GM19193 (cell line): ENCODE results near the gene RRAGD.

Experiments
- POLR2A ChIP-seq: IDR thresholded peaks from 4 replicates; pipeline ENCODE4 v1.6.1; 2011; ENCODE audit not compliant: insufficient read depth, insufficient read length; ENCODE audit errors: extremely low read depth

The RRAGD gene

DNA sequence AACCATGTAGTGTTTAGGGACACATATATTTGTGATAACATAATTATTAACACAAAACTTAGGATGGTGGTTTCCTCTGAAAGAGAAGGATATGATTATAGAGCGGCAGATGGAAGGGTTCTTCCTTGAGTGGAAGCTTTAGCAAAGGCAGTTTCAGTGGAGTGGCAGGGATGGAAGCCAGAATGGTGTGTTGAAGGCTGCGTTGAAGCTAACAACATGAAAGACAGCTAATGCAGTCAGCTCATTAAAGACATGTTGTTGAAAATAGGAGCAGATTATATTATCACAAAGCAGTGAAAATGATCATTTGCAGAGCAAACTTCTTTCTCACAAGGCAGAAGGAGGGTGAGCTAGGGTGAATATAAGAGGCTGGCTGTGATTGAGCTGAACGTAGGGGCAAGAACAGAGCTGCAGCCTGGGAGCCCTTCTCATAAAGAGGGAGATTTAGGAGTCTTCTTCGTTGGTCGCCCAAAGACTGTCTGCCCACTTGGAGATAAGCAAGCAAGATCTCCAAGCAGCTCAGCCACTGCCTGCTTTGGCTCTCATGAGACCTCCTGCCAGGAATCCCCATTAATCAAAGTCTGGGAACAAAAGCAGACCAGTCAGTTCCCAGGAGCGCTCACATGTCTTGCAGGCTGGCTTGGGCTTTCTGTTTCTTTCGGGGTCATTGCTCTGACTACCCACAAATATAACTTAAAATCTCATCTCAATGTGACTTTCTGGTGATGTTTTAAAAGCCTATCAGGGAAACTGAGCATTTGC lies 18.3 kb upstream of the RRAGD start:
- TF ChIP-seq POLR2A, result no peak

DNA sequence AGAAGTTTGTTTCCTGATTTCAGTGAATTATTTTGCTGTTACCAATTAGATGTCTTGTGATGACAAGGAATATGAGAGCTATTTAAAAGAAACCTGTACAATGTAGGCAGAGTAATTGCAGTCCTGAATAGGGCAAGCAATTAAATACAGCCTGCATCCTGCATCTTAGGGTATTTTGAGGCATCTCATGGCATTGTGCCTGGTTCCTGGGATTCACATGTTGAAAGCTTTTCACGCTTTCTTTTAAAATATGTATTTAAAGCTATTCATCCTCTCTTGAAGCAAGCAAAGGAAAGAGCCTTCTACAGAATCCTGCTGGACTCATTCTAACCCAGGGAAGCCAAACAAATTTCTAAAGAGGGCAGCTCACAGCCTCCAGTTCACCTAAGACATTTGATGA lies 4.7 kb upstream of the RRAGD start:
- TF ChIP-seq POLR2A, result no peak

DNA sequence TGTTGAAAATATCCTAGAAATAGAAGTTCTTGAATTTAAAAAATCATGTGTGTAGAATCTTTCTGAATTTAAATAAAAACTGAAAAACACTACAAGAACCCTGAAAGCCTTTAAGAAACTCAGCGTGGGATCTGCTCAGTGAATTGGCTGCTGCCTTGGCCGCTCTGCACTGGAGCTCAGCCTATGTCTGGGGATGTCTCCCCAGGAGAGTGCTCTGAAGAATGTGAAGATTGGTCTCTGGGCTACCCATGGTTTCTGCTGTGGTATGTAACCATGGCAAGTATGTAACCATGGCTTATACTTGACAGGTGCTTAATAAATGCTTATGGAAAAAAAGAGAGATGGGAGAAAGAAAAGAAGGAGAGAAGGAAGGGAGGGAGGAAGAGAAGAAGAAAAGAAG lies 3.1 kb upstream of the RRAGD start:
- no peak for TF ChIP-seq POLR2A

DNA sequence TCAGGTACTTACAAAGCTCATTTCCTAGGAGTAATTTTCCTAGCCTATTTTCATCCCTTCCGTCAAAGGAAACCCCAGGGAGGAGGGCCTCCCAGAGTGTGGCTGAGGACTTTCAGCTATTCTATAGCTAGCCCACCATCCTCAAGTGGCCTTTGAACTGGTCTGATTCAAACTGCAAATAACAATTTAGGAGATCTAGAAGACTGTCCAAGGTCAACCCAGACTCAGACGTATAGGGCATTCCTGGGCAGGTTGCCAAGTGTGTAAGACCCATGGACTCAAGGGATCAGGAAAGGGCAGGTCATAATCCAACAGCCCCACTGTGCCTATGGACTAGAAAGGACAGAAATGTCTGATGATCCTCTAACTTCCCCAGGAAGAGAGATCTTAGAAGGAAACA lies 2.1 kb upstream of the RRAGD start:
- TF ChIP-seq POLR2A, result no peak

DNA sequence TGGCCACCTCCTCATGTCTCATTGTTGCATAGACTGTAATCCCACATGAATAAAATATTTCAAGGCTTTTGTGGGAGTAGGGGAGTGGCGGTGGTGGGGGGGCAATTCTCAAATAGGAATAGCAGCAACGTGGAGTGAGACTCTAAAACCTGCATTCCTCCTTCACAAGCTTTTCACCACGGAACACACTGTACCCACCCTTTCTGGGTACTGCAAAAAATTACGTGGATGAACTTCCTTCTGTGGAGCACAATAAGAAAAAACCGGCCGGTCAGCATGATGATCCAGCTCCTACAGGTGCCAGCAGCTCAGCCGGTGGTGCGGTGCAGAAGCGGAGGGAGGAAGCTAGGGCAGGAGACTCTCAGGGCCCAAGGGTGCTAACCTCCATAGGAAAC lies 930 bp upstream of the RRAGD start:
- TF ChIP-seq POLR2A, result no peak

DNA sequence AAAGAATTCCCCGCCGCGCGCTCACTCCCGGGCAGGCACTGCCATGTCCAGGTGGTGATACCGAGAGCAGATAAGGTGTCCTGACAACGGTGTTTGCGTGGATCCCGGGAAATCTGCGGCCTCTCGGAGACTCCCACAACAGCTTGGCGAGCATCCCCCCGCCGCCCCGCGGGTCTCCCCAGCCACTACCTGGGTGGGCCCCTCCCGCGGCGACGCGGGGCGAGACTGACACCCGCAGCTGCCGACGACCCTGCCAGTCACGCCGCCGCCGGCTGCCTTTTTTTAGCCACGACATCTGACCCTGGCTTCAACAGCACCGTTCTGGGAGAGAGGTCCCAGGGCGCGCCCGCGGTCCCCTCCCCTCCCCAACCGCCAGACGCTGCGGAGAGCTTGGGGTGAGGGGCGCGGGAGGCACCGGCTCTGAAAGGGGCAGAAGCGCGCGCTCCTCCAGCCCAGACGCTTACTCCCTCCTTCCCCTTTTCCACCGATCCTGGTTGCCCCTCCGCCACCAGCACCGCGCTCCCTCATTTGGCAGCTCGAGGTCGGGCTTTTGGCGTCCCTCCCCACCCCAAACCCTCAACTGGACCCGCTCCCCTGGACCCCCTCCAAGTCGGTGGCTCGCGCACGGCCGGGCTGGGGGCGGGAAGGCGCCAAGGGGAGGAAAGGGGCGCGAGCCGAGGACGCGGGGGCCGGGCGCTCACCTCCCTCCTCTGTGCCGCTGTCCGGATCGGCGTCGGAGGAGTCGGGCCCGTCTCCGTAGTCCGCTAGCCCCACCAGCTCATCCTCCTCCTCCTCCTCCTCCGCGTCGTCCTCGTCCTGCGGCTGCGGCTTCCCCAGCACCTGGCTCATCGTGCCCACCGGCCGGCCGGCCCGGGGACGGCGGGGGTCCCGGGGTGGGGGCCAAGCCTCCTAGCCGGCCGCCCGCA lies 665 bp downstream of the RRAGD start:
- TF ChIP-seq POLR2A, result no peak

DNA sequence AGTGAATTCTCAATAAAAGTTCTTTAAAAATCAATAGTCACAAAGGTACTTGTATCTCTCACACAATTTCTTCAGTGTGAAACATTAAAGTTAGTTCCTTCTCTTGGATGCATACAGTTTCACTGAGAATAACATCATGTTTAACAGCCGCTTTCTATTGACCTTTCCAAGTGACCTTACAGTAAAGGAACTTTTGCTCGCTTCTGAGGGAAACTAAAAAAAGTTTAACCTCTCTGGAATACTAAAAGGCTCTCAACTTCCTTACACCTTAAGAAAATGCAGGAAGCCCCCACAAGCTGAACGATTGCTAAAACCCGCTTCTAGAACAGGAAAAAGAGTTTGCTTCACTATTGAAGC lies 1.3 kb downstream of the RRAGD start:
- no peak for TF ChIP-seq POLR2A

DNA sequence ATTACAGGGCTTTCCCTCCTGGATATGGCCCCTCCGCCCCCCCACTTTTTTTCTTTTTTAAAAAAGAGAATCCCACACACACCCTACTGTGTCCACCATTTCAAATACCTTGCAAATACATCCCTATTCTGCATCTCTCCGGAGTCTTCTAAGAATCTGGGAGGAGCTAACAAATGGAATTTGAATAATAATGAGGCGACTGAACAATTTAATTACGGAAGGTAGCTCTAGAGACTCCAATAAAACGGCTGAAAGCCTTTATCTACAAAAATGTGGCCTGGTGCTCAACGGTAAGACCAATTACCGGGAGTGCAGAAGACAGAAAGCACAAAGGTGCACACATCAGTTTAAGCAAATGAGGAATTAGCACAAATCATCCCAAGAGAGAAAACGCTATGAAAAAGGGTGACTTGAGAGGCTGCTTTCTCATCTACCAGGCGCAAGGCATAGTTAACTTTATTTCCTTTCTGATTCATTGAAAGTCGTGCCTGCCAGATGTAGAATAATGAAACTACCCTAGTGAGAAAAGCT lies 1.8 kb downstream of the RRAGD start:
- TF ChIP-seq POLR2A, result no peak

DNA sequence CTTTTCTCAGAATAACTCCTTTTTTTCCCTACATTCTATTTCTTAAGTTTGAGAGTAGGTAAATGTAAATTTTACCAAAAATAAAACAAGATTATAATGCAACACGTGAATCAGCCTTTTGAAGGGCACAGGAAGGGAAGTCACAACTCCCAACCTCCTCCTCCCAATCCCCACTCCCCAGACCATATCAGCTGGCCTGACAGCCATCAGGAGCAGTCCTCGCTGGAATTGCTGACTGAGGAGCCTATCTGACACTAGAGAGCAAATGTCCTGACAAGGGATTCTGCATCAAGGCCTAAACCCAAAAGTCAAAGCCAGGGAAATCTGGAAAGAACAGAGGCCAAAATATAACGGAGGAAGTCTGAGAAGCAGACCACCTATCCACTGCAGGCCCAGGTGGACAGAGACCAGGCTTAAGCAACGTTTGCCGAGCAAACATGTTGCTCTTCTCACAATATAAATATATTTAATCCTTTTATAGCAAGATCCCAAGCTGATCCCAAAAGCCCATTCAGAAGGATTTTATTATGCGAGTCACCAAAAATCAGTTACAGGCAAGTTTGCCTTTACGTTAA lies 2.5 kb downstream of the RRAGD start:
- no peak for TF ChIP-seq POLR2A

DNA sequence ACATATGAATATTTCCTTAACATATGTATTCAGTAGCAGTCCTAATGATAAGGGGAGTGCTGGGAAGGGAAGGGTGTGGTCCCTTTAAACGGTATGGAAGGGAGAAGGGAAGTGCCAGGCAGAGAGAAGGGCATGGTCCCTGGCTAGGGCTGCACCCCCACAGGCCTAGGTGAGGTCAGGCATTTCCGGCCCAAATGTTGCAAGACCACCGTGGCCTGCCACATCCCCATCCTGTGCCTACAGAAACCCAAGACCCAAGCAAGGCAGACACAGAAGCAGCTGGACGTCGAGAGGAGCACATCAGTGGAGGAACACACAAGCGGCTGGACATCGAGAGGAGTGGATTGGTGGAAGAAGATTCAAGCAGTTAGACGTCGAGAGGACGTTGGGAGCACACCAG lies 5.9 kb downstream of the RRAGD start:
- no peak for TF ChIP-seq POLR2A

DNA sequence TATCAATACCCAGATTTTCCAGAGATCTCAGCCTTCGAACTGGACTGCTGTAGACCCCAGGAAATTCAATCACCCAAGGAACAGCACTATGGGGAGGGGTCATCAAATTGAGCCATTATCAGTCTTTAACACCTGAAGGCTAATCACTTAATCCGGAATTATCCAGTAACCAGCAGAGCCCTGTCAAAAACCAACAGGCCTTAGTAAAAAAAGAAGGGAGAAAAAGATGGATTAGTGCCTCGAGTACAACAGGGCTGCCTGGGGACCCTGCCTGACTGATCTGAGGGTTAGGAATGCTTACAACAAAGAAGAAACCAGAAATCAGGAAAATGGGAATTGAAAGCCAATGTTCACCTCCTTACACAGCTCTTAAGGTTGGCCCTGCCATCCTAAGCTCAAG lies 7.6 kb downstream of the RRAGD start:
- no peak for TF ChIP-seq POLR2A

DNA sequence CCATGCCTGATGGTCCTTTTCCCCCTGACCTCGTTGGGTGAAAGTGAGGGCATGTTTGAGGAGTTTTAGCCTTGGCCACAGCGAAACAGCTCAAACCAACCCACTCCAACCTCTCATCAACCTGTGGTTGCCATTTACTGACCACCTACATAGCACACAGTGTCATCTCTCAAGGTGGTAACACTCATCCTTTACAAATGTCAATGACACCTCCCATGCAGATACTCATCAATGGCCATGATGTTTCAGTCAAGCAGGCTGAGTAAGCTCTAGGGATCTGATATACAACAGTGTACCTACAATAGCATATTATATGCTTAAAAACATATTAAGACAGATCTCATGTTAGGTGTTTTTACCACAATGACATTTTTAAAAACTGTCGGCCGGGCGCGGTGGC lies 9.3 kb downstream of the RRAGD start:
- TF ChIP-seq POLR2A, result no peak

DNA sequence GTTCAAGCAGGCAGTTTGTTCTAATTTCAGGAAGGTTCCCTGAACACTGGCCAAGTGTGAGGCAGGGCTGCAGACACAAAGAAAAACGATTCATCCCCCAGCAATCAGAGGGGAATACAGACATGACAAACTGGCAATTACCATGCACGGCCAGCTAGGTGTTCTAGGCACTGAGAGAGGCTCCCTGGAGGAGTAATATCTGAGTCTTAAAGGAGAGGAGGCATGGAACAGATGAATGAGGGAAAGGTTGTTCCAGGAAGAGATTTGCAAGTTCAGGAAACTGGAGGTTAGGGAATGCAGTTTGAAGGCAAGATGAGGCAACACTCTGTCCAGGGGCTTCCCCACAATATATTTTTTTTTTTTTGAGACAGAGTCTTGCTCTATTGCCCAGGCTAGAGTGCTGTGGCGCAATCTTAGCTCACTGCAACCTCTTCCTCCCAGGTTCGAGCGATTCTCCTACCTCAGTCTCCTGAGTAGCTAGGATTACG lies 11.1 kb downstream of the RRAGD start:
- no peak for TF ChIP-seq POLR2A

DNA sequence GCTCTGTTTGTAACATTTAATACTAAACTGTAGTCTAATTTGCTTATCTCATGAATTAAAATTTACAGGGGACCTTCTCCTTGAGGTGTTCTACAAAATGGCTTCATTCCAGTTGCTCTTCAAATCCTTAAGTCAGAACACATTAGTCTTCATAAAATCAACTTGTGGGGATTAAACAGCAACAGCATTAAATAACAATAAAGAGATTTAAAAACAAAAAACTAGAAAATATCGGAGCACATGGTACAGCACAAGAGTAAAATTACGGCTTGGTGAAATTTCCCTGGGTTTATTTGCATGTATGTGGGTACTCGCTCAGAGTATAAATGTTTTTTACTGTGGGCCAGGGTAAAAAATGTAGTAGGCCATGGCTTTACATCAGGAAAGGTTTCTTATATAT lies 12.0 kb downstream of the RRAGD start:
- no peak for TF ChIP-seq POLR2A
